H9 (cell line): ENCODE data around the gene TMIGD3. TPM values are rescaled to one million over a fixed set of nuclear protein-coding genes. Genes with fewer than 3 reads are reported as not detected.

Experiments
- DNase-seq: peaks from one replicate; pipeline ENCODE4 v3.0.0-alpha.2; 2017
- H2AFZ ChIP-seq: one replicate; pipeline ENCODE4 v1.6.1; 2013; ENCODE audit warnings: mild to moderate bottlenecking, low read length, control low read depth, moderate library complexity
- H2AK5ac ChIP-seq: 2 replicates; pipeline ENCODE4 v1.6.1; 2013; ENCODE audit warnings: low read length, control low read depth, mixed read lengths; ENCODE audit not compliant: insufficient read length
- H2BK120ac ChIP-seq: one replicate; pipeline ENCODE4 v1.6.1; 2013; ENCODE audit warnings: low read depth, mild to moderate bottlenecking, low read length, control low read depth, inconsistent platforms; ENCODE audit not compliant: poor library complexity, severe bottlenecking
- H2BK12ac ChIP-seq: 2 replicates; pipeline ENCODE4 v1.6.1; 2013; ENCODE audit warnings: low read length, control low read depth, mixed read lengths, low read depth; ENCODE audit not compliant: insufficient read length
- H2BK15ac ChIP-seq: 2 replicates; pipeline ENCODE4 v1.6.1; 2013; ENCODE audit warnings: low read depth, low read length, control low read depth
- H2BK20ac ChIP-seq: one replicate; pipeline ENCODE4 v1.6.1; 2013; ENCODE audit warnings: low read depth, mild to moderate bottlenecking, low read length, control low read depth, inconsistent platforms; ENCODE audit not compliant: poor library complexity, severe bottlenecking
- H2BK5ac ChIP-seq: 2 replicates; pipeline ENCODE4 v1.6.1; 2013; ENCODE audit warnings: low read length, control low read depth, mixed read lengths; ENCODE audit not compliant: insufficient read length
- H3K14ac ChIP-seq: 2 replicates; pipeline ENCODE4 v1.6.1; 2013; ENCODE audit warnings: low read length, control low read depth; ENCODE audit not compliant: insufficient read depth
- H3K18ac ChIP-seq: 2 replicates; pipeline ENCODE4 v1.6.1; 2013; ENCODE audit warnings: low read depth, mild to moderate bottlenecking, mixed read lengths, low read length, control low read depth; ENCODE audit not compliant: insufficient read length
- H3K23ac ChIP-seq: 2 replicates; pipeline ENCODE4 v1.6.1; 2013; ENCODE audit warnings: low read length, control low read depth, mixed read lengths, low read depth; ENCODE audit not compliant: insufficient read length
- H3K23me2 ChIP-seq: 2 replicates; pipeline ENCODE4 v1.6.1; 2013; ENCODE audit warnings: low read depth, mild to moderate bottlenecking, mixed read lengths, low read length, control low read depth; ENCODE audit not compliant: insufficient read length, poor library complexity, severe bottlenecking
- H3K27ac ChIP-seq: 2 replicates; pipeline ENCODE4 v1.5.1; 2013; ENCODE audit warnings: low read length, control low read depth, mixed read lengths, low read depth; ENCODE audit not compliant: insufficient read length
- H3K27me3 ChIP-seq: 2 replicates; pipeline ENCODE4 v1.6.1; 2013; ENCODE audit warnings: low read length, control low read depth, inconsistent platforms; ENCODE audit not compliant: insufficient read depth
- H3K4ac ChIP-seq: 2 replicates; pipeline ENCODE4 v1.6.1; 2013; ENCODE audit warnings: low read depth, mild to moderate bottlenecking, control low read depth, inconsistent platforms, low read length, moderate library complexity
- H3K4me1 ChIP-seq: 2 replicates; pipeline ENCODE4 v1.6.1; 2013; ENCODE audit warnings: low read length, control low read depth, inconsistent platforms; ENCODE audit not compliant: insufficient read depth
- H3K4me2 ChIP-seq: 2 replicates; pipeline ENCODE4 v1.6.1; 2013; ENCODE audit warnings: low read length, control low read depth, mixed read lengths; ENCODE audit not compliant: insufficient read length, insufficient read depth
- H3K56ac ChIP-seq: 2 replicates; pipeline ENCODE4 v1.6.1; 2013; ENCODE audit warnings: low read depth, mild to moderate bottlenecking, mixed read lengths, low read length, control low read depth; ENCODE audit not compliant: insufficient read length
- H3K79me1 ChIP-seq: 2 replicates; pipeline ENCODE4 v1.6.1; 2013; ENCODE audit warnings: low read depth, mild to moderate bottlenecking, moderate library complexity, low read length, control low read depth, inconsistent platforms; ENCODE audit not compliant: insufficient read depth, poor library complexity, severe bottlenecking
- H3K79me2 ChIP-seq: 2 replicates; pipeline ENCODE4 v1.6.1; 2013; ENCODE audit warnings: low read length, control low read depth, inconsistent platforms; ENCODE audit not compliant: insufficient read depth
- H3K9ac ChIP-seq: 2 replicates; pipeline ENCODE4 v1.6.1; 2013; ENCODE audit warnings: low read length, control low read depth, mixed read lengths; ENCODE audit not compliant: insufficient read length; ENCODE audit errors: extremely low read depth
- H3K9me3 ChIP-seq: one replicate; pipeline ENCODE4 v1.6.1; 2013; ENCODE audit warnings: low read depth, low read length, inconsistent platforms; ENCODE audit not compliant: control insufficient read depth
- H3T11ph ChIP-seq: one replicate; pipeline ENCODE4 v1.6.1; 2013; ENCODE audit warnings: mild to moderate bottlenecking, low read length, control low read depth, inconsistent platforms
- H4K20me1 ChIP-seq: one replicate; pipeline ENCODE4 v1.6.1; 2013; ENCODE audit not compliant: control insufficient read depth, insufficient read length, insufficient read depth
- H4K5ac ChIP-seq: 2 replicates; pipeline ENCODE4 v1.6.1; 2013; ENCODE audit warnings: low read depth, mild to moderate bottlenecking, mixed read lengths, low read length, control low read depth; ENCODE audit not compliant: insufficient read length
- H4K8ac ChIP-seq: replicated peaks from 2 replicates; pipeline ENCODE4 v1.6.1; 2013; ENCODE audit warnings: low read length, control low read depth, mixed read lengths, low read depth; ENCODE audit not compliant: insufficient read length
- H4K91ac ChIP-seq: 2 replicates; pipeline ENCODE4 v1.6.1; 2013; ENCODE audit warnings: low read depth, mild to moderate bottlenecking, moderate library complexity, mixed read lengths, low read length, control low read depth; ENCODE audit not compliant: insufficient read length
- H3K27ac Mint-ChIP-seq, 3 experiments: 2 replicates in 2 of 3; 3 replicates in 1 of 3; pipeline ENCODE4 v1.8.0; 2020 to 2021; ENCODE audit warnings: mixed read lengths in 3 of 3, mild to moderate bottlenecking in 1 of 3, moderate library complexity in 1 of 3
- H3K27me3 Mint-ChIP-seq: 2 replicates; pipeline ENCODE4 v1.8.0; 2021; ENCODE audit warnings: low read depth, mild to moderate bottlenecking, moderate library complexity, mixed read lengths
- H3K36me3 Mint-ChIP-seq, 3 experiments: 2 replicates in 2 of 3; 3 replicates in 1 of 3; pipeline ENCODE4 v1.8.0; 2020 to 2021; ENCODE audit warnings: low read depth in 3 of 3, mixed read lengths in 3 of 3; ENCODE audit not compliant: insufficient read depth in 1 of 3
- H3K4me1 Mint-ChIP-seq, 2 experiments: 2 replicates each; pipeline ENCODE4 v1.8.0; 2020; ENCODE audit warnings: mixed read lengths in 2 of 2
- H3K4me3 Mint-ChIP-seq, 2 experiments: 2 replicates in 1 of 2; 3 replicates in 1 of 2; pipeline ENCODE4 v1.8.0; 2020 to 2021; ENCODE audit warnings: mild to moderate bottlenecking in 2 of 2, mixed read lengths in 2 of 2, moderate library complexity in 1 of 2
- H3K9me3 Mint-ChIP-seq, 2 experiments: 2 replicates in 1 of 2; 3 replicates in 1 of 2; pipeline ENCODE4 v1.8.0; 2020; ENCODE audit warnings: mild to moderate bottlenecking in 2 of 2, mixed read lengths in 2 of 2, moderate library complexity in 1 of 2
- WGBS: extraction: QIAGEN DNeasy Blood & Tissue Kit; methylation state at CpG from one replicate; pipeline ENCODE4 v1.1.7; 2013; ENCODE audit warnings: missing lambda C conversion rate, low lambda C conversion rate, mixed read lengths; ENCODE audit not compliant: insufficient read length; ENCODE audit errors: extremely low coverage; 5-methylcytosine and 5-hydroxymethylcytosine counted together
- total RNA-seq: library from RNA; stranded (reverse); gene quantifications from 2 replicates; pipeline ENCODE4 v1.2.1, GENCODE V29; 2021
- TF ChIP-seq, protein P1 (sequence below): fragments of 200-600 bp; sonication (generic); conservative IDR thresholded peaks from 3 replicates; pipeline ENCODE4 v1.8.0; 2021; ENCODE audit warnings: antibody characterized with exemption, mild to moderate bottlenecking

The TMIGD3 gene
- total RNA-seq, 1 experiment from 2014 or later, result not detected

DNA sequence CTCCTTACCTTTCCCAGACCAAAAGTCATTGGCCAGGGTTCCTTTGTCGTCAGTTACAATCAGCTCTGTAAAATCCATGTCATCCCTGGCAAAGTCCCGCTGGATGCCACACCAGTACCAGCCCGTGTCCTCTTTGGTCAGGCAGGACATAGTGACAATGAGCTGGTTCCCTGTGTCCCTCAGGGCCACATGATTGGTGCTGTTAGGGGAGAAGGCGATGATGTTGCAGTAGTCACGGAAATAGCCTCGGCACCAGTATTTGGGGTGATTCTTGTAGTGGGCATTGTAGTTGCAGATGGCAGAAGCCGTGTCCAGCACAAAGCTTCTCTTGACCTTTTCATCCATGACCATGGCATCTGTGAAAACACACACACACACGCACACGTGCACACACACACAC lies 14.8 kb downstream of the TMIGD3 start:
- H3K23ac ChIP-seq, result no peak overlapping the region
- H4K5ac ChIP-seq, result no peak overlapping the region
- no peak overlapping the region for H2AK5ac ChIP-seq
- H2BK12ac ChIP-seq, result no peak overlapping the region
- WGBS, result no CpG with 5 or more reads among the region's 9 CpGs
- no peak overlapping the region for H3K9ac ChIP-seq
- no peaks in the 10 kb centered on the region for H3K4me1 ChIP-seq
- H4K8ac ChIP-seq, result no peak overlapping the region
- H3K79me2 ChIP-seq, result no peaks in the 10 kb centered on the region
- no peak overlapping the region for H2BK5ac ChIP-seq
- H3K9me3 Mint-ChIP-seq, result no peaks in the 10 kb centered on the region
- H2BK120ac ChIP-seq, result no peak overlapping the region
- no peak overlapping the region for H3K4me3 Mint-ChIP-seq
- no peak overlapping the region for H3K4ac ChIP-seq
- H2BK15ac ChIP-seq, result no peak overlapping the region
- no peaks in the 10 kb centered on the region for H3K23me2 ChIP-seq
- no peak for DNase-seq
- no peak overlapping the region for H2AFZ ChIP-seq
- no peaks in the 10 kb centered on the region for H3K27me3 Mint-ChIP-seq
- H3K4me1 Mint-ChIP-seq, result peaks cover 6% of the 10 kb centered on the region in 2 experiments
- H3K27ac ChIP-seq, result no peak overlapping the region
- H3K18ac ChIP-seq, result no peak overlapping the region
- no peaks in the 10 kb centered on the region for H3K79me1 ChIP-seq
- TF ChIP-seq, protein P1, sequence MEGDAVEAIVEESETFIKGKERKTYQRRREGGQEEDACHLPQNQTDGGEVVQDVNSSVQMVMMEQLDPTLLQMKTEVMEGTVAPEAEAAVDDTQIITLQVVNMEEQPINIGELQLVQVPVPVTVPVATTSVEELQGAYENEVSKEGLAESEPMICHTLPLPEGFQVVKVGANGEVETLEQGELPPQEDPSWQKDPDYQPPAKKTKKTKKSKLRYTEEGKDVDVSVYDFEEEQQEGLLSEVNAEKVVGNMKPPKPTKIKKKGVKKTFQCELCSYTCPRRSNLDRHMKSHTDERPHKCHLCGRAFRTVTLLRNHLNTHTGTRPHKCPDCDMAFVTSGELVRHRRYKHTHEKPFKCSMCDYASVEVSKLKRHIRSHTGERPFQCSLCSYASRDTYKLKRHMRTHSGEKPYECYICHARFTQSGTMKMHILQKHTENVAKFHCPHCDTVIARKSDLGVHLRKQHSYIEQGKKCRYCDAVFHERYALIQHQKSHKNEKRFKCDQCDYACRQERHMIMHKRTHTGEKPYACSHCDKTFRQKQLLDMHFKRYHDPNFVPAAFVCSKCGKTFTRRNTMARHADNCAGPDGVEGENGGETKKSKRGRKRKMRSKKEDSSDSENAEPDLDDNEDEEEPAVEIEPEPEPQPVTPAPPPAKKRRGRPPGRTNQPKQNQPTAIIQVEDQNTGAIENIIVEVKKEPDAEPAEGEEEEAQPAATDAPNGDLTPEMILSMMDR, result no peak
- H2BK20ac ChIP-seq, result no peak overlapping the region
- no peak overlapping the region; the same call in 1 of the 2 replicates for H3K14ac ChIP-seq
- H3K27me3 ChIP-seq, result no peaks in the 10 kb centered on the region
- no peak overlapping the region for H3K27ac Mint-ChIP-seq
- no peak overlapping the region for H3K56ac ChIP-seq
- H3T11ph ChIP-seq, result no peak overlapping the region
- no peak overlapping the region for H4K91ac ChIP-seq
- H3K36me3 Mint-ChIP-seq, result no peaks in the 10 kb centered on the region
- no peaks in the 10 kb centered on the region for H4K20me1 ChIP-seq
- no peak overlapping the region for H3K4me2 ChIP-seq
- H3K9me3 ChIP-seq, result no peaks in the 10 kb centered on the region
